Peyer's patch (tissue), 4 donors: Measurements from ENCODE around the gene GABRB1.

ENCODE experiments used
- POLR2A ChIP-seq, 2 donors: fragments of 450-650 bp; IDR thresholded peaks; one replicate each; pipeline ENCODE4 v1.5.1; 2017; ENCODE audit warnings: antibody characterized with exemption in 2 of 2, mild to moderate bottlenecking in 2 of 2, moderate library complexity in 2 of 2
- TF ChIP-seq, protein P1 (sequence below), 6 experiments: fragments of 450-650 bp in 4 of 6; fragments of 200-600 bp in 2 of 6; sonication (generic) in 1 of 6; IDR thresholded peaks; one replicate each; pipeline ENCODE4 v1.5.1; 2017 to 2019; ENCODE audit warnings: antibody characterized with exemption in 6 of 6, mild to moderate bottlenecking in 3 of 6, moderate library complexity in 1 of 6

DNA sequence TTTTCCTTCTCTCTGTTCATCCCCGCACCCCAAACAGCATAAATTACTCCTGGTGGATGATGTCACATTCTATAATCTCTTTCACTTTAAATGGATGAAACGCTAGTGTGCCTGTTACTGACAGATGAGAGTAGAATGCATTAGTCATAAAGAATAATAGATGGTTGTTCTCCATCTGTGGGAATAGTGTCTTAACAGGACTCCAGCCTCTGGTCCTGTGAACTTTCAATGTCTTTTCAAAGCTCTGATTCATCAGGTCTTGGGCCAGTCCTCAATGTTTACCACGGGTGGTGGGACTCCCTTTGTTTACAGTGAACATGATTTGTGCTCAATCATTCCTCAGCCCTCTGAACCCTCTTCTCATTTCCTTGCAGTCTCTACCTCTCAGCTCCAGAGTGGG is 182.6 kb downstream of the GABRB1 start:
- TF ChIP-seq POLR2A (IDR thresholded peaks at IDR 0.05), result no peak
- TF ChIP-seq, protein P1, sequence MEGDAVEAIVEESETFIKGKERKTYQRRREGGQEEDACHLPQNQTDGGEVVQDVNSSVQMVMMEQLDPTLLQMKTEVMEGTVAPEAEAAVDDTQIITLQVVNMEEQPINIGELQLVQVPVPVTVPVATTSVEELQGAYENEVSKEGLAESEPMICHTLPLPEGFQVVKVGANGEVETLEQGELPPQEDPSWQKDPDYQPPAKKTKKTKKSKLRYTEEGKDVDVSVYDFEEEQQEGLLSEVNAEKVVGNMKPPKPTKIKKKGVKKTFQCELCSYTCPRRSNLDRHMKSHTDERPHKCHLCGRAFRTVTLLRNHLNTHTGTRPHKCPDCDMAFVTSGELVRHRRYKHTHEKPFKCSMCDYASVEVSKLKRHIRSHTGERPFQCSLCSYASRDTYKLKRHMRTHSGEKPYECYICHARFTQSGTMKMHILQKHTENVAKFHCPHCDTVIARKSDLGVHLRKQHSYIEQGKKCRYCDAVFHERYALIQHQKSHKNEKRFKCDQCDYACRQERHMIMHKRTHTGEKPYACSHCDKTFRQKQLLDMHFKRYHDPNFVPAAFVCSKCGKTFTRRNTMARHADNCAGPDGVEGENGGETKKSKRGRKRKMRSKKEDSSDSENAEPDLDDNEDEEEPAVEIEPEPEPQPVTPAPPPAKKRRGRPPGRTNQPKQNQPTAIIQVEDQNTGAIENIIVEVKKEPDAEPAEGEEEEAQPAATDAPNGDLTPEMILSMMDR (IDR thresholded peaks at IDR 0.05), result no peak
